Stimulated activated CD8-positive, alpha-beta memory T cell treated with anti-CD3 and anti-CD28 coated beads, Interleukin-12 subunit alpha, Interleukin-12 subunit beta, amount 100 ng/mL, for 24 hours (primary cell): Measurements from ENCODE around the gene LRRC4.

ENCODE experiments used
- DNase-seq: peaks from one replicate; pipeline ENCODE4 v3.0.0-alpha.2; 2020; ENCODE audit errors: extremely low read depth

LRRC4 gene

DNA sequence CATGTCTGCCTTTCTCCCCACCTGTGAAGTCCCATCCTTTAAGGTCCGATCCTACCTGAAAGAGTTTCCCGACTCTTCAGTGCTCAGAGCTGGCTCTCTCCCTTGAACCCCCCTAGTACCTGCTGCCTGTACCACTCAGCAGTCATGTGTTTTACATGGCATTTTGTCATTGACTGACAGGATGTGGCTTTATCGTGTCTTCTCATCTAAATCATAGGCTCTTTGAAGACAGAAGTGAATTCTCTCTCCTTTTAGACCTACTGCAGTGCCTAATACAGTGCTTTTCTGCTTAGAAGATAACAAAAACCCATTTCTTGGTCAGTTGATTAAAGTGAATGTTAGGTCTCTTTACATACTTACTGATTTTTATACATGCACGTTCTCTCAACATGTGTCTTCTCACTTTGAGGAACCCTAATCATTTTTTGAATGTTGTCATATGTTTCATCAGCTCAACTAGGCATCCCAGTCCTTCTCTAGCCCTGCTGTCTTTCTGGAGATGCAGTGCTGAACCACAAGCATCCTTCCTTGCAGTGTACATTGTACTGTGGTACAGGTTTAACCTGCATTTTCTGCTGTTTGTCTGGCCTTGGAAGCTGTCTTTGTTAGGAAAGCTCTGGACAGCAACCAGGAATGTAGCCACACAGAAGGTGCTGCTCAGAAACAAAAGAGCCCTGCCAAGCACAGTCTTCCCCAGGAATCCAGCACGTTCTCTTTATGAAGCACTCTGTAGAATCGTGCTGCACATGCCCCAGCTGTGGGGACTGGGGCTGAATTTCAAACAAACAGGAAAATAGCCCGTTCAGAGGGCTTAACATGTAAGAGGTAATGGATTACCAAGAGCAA lies 28.1 kb upstream of the LRRC4 start:
- no peak for DNase-seq

DNA sequence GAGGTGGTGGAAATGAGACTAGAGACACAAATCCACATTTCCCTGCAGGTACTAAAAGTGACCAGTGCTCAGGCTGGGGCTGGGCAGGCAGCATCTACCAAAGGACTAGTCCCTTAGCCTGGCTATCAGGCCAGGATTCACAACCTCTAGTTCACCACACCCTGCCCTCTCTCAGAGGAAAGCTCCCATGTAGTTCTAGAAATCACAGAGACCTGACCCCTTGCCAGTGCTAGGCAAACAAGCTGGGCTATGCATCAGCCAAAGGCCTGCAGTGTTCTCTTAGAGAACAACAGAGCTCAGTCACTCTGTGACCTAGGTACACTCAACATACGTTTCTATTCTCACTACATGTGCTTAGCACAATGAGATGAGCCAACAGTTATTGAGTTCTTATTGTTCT lies 26.7 kb upstream of the LRRC4 start:
- DNase-seq, result no peak

DNA sequence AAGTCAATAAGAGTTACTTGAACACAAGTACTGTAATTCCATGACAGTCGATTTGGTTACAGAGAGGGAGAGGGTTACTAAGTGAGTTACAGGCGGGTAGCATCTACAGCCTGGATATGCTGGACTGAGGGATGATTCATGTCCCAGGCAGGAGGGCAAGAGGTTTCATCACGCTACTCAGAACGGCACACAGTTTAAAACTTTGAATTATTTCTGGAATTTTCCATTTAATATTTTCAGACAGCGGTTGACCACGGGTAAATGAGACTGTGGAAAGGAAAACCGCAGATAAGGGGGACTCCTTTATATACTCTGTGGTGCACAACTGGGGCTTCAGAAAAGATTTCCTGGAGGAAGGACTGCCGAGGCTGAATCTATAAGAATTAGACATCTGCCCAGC lies 25.7 kb upstream of the LRRC4 start:
- no peak for DNase-seq

DNA sequence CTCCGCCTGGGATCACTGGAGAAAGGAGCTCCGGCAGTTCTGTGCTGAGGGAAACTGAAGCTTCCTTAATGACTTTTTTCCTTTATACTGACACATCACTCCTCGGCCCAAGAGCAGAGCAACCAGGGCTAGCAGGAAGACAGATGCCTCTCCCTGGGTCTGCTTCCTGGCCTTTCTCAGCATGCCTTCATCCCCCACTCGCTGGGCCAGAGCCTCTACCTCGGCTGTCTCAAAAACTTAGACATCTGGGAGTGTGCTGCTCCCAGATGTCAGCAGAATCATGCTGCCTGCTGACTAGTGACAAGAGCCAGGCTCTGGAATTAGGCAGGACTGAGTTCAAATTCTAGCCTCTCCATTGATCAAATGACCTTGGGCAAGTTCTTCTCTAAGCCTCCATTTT lies 24.4 kb upstream of the LRRC4 start:
- no peak for DNase-seq

DNA sequence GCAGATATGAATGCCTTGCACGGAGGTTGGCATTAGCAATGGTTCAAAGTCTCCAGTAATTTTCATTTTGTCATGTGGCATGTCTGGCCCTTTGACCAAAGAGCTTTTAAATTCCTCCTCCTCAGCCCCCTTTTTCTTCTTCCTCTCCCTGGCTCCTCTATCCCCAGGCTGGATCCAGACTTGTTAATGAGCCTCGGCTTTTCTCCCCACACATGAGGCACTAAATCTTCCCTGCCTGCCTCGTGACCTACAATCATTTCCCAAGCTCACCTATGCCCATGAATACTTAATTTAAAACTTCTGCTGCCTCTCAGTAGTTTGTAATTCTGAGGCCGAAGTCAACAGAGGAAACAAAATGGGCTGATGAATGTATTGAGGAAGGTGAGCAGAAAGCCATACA lies 23.3 kb upstream of the LRRC4 start:
- no peak for DNase-seq

DNA sequence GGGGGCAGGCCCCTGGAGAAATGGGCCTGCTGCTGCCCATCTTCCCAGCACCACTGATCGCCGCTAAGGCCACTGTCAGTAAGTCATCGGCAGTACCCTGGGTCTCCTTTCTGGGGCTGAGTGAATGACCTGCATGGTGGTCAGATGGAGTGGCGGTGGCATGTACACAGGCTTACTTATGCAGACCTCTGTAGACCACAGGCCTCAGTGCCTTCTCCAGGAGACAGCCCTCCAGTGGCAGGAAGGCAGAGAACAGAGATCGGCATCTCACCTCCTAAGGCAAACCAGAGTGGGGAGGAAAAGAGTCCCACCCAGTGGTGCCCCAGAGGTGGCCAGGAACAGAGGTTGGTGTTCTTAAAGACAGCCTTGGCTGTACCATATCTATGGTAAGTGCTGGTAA lies 22.8 kb upstream of the LRRC4 start:
- DNase-seq, result no peak

DNA sequence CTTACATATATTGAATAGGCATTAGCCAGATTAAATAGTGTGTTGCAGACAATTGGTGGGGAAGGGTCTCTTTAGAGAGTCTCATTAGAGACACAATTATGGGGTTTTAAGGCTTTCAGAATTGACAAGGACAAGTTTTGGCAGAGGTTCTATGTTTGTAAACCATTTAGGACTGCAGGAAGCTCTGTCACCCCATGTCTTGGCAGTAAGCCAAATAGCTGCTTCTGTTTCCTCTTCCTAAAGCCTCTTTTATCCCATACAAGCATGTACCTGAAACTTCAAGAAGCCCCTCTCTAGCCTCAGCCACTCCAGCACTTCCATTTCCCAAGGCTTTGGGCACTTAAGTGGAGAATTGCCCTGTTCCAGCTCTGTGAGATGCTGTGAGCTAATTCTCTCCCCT lies 21.8 kb upstream of the LRRC4 start:
- no peak for DNase-seq

DNA sequence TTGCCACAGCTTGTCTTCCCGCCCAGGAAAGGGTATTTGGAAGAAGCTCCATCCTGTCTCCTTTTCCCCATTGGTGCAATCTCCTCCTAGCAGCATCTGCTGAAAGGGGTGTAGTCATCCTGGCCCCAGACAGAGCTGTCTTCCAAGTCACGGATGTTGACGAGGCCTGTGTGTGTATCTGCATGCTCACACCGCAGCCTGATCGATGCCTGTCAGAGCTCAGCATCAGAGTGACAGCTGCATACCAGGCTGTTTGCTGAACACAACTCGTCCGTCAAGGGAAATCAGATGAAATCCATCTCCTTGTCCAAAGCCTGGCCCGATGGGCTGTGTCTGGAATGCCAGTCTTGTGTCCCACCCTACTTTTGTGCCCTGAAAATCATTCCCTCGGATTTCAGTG lies 21.2 kb upstream of the LRRC4 start:
- no peak for DNase-seq

DNA sequence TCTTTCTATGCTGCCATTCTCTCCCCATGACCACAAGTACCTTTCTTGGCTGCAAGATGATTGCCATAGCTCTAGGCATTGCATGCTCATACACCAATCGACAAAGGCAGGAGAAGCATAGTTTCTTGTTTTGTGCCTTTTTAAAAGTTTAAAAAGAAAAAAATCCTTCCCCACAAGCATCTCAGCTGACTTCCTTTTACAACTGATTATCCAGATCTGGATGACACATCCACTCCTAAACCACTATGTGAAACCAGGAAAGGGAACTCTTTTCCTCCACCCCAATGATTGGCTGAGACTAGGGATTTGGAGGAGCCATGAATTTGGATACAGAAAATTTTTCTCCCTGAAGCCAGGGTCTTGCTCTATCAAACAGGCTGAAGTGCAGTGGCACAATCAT lies 14.5 kb upstream of the LRRC4 start:
- DNase-seq, result no peak

DNA sequence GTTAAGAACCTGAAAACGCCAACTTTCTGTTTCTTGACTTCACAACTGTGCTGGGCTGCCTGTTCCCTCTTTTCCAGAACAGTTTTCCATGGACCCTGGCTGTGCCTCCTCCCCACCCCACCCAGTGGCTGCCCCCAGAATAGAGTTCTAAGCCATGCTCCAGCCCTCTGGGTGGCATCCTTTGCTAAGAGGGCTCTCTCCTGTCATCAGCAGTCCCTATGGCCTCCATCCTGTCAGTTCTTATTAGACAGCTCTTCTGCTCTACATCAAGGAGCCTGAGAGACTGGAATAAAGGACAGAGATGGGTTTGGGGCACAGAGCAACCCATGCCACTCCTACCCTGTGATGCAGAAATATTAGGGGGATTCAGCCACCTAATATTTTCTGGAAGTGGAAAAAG lies 13.9 kb upstream of the LRRC4 start:
- DNase-seq, result no peak

DNA sequence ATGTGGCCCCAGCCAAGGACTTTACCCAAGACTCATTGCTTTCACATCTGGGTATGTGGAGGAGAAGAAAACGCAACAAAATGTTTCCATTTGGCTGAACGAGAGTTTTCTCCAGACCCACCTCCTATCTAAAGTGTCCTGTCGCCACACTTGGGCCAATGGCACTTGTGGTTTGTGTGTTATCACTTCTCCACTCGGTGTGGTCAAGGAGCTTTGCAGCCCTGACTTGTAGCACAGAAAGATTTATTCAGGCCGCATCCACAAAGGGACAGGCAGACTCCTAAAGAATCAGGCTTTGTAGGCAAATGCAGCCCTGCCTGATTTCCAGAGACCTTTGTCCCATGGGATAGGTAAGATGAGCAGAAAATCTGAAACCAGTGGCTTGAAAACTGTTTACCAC lies 12.8 kb upstream of the LRRC4 start:
- no peak for DNase-seq

DNA sequence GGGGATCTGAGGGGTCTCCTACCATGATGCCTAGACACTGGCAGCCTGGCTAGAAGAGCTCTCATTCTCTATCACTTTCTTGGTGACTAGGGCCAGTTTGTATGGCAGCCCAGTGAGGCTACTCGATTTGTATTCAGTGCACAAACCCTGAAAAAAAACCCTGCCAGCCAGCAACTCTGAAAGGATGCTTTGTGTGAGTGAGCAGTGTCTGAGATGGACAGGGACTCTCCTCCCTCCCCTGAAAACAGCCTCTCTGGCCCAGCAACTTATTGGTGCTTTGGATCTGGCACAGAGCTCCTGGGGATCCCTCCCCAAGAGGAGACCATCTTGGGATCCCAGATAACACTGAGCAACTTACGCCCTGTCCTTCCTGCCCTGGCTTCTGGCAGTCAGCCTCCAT lies 10.8 kb upstream of the LRRC4 start:
- DNase-seq, result no peak

DNA sequence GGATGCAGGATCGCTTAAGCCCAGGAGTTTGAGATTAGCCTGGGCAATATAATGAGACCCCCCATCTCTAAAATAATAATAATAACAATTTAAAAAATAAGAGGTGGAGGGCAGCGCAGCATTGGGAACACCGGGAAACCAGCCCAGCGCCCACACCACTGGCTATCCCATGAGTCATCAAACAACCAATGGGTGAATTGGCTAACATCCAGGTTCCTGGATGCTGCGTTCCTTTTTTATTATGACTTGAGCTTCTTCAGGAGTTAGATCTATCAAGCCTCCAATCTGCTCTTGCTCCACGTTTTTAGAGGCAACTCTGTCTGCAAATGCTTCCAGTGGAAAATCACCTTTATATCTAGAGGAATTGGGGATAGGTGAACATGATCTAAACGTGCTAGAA lies 10.0 kb upstream of the LRRC4 start:
- no peak for DNase-seq

DNA sequence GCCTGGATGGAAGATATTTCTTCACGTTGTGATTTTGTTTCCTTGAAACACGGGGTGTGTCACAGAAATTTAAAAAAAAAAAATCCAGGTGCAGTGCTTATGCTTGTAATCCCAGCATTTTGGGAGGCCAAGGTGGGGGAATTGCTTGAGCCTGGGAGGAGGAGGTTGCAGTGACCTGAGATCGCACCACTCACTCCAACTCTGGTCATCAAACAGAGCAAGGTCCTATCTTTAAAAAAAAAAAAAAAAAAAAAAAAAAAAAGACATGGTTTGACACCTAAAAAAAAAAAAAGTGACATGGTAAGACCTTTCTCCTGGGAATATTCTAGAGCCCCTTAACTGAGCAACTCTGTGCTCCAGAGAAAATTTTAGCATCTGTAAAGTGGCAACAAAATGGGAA lies 9.0 kb upstream of the LRRC4 start:
- no peak for DNase-seq

DNA sequence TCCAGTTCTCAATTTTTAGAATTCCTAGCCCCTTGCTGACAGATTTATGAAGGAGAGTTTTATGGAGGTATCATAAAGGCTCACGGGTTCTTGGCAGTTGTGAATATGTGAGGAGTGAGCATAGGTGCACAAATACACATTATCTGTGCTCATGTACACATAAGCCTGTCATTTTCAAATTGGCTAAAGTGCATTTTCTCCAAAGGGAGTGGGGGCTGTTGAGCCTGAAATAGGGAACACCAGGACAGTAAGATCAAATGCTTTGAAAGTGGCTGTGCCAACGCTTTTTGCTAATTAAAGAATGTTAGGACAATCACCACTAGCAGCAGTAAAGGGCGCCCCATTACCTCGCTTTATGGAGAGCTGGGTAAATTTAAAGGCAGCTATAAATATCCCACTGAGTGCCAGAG lies 8.3 kb upstream of the LRRC4 start:
- DNase-seq, result no peak

DNA sequence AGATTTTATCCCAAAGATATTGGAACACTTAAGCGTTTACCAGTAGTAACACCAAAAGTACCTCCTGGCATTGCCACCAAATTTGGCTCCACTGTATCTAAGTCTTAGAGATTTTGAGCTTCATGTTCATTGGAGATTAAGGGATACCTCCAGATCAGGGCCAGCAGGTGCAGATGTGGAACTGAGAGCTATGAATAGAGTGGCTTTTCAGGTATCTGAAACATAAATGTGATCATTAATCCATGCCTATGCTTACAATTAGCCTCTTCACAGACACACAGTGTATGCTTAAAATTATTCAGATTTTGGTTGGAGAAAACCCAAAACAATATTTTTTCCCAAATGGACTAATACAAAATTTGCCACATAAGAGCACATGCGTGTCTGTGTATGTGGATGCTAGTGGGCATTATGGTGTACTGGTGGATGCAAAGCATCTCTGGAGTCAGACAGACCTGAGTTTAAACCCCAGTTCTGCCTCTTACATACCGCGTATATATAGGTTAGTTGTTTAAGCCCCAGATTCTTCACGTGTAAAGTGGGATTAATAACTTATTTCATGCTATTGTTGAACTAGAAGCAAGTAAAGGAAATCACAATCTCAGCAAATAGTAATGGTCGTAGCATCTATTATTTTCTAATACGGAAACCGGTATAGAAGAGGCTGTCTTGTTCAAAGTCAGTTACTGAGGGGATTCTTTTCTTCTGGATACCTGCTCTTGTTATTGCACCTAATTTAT lies 6.8 kb upstream of the LRRC4 start:
- DNase-seq, result no peak

DNA sequence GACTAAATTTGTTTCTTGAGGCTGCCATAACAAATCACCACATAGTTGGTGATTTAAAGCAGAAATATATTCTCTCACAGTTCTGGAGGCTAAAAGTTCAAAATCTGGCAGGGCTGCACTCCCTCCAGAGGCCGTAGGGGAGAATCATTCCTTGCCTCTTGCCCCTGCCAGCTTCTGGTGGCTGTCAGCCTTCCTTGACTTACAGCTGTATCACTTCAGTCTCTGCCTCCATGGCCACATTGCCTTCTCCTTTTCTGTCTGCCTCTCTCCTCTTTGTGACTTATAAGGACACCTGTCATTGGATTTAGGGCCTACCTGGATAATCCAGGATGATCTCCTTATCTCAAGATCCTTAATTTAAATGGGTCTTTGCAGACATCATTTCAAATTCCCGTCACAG lies 5.8 kb upstream of the LRRC4 start:
- DNase-seq, result no peak

DNA sequence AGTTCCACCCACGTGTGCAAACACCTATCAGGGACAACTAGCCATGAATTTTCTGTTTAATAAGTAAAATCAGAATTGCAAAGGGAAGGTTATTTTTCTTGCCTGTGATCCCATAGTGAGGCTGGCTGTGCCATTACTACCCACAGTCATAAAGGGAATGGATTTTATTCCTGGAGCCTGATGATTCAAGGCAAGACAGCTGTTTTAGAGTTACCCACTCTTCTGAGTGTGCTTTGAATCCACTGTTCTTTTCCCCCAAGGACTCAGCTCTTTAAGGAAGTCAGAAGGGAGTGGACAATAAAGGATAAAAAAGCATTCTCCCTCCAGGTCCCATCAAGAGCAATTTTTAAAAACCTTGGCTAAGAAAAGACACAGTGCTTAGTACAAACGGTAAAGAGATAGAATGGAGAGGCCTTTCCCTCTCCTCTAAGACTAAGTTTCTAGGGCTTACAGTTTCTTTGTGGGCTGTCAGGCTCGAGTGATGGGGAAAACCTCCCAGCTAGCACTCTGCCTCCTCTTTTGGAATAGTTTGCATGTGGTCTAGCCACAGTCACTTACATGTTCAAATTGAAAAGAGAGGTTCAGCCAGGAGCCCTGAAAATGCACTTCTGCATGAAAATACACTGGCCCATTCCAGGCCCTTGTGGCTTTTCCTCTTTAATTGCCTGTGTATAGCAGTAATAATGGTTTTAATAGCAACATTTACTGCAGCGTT lies 5.1 kb upstream of the LRRC4 start:
- no peak for DNase-seq

DNA sequence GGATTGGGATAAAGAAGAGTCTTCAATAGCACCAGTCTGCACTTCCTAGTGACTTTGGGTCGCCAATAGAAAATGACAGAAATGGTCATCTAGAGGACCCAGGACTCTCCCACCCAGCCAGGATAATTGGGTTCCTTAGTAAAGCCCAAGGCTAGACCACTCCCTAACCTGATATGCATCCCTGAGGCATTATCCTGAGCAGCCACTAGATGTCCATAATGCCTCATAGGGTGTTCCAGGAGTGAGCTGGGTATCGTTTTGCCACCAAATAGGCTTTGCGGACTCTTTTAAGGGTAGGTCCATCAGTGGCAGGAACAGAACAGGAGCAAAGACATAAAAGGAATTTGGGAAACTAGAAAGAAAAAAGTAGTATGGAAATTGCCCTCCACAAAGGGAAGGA lies 4.5 kb upstream of the LRRC4 start:
- DNase-seq, result no peak

DNA sequence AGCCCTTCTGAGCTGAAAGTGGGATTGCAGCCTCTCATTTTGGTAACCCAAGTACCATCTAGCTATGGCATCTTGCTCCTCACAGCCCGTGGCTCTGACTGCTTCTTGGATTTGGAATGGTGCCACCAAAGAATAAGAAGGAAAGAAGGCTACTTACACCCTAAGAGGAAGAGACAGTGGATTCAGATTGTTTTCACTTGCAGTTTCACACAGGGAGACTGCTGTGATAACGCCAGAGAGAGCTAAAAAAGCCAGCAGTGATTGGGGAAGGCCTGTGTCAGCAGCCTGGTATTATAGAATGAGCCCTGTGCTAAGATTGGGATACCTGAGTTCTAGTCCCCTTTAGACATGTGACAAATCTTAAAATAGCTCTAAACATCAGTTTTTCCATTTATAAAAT lies 3.6 kb upstream of the LRRC4 start:
- DNase-seq, result no peak

DNA sequence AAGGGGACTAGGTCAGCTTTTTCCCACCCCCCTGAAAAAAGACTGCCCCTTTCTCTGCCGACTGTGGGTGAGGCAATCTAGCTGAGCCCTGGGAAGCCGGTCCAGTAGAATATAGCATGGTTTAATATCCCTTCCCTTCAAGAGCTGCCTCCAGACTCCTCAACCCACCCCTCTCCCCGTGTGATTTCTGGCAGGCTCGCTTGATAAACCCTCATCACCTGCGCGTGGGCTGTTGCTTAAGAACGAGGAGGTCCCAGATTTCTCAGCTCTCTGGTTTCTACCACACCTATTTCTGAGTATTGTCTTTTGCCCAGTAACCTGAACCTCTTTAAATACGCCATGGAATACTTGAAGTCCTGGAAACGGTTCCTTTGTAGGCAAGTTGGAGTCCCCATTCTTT lies 2.0 kb upstream of the LRRC4 start:
- no peak for DNase-seq

DNA sequence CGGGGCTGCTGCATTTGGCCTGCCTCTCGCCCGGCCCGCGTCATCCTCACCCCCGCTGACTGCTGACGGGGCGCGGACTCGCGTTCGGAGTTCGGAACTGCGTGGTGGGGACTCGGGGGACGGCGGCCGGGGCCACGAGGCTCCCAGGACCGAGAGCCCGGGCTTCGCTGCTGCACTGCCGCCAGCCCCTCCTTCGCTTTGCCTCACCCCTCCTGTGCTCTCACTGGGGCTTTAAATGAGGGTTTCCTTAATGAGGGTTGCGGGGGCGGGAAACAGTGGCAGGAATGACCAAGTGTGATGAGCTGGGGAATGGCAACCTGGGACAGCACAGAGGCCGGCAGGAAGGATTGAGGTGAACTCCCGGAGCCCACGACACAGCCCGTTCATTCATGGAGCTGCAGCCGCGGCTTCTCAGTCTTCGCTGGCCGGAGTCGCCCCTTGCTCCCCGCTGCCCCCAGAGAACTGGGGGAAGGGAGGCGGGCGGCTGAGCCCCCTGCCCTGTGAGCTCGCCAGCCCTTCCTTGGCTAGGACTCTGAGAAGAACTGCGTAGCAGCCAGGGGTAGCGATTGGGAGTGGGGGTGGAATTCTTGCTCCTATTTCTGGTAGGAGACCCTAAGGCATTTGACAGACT lies 1.5 kb upstream of the LRRC4 start:
- no peak for DNase-seq
